Activated T-helper 1 cell treated with anti-CD3 and anti-CD28 coated beads, Interleukin-2, amount 50 U/mL, for 16 hours (primary cell): ENCODE results near the gene SLC29A4.
"Not testable (repeated sequence)": the region's sequence is repeated elsewhere in the genome, so short reads cannot be mapped to it uniquely, and the experiment has no call there.

ENCODE experiments used
- DNase-seq, 2 donors: peaks; one replicate each; pipeline ENCODE4 v3.0.0-alpha.2; 2020; ENCODE audit warnings: low read depth in 1 of 2, low spot score in 1 of 2

SLC29A4 gene

DNA sequence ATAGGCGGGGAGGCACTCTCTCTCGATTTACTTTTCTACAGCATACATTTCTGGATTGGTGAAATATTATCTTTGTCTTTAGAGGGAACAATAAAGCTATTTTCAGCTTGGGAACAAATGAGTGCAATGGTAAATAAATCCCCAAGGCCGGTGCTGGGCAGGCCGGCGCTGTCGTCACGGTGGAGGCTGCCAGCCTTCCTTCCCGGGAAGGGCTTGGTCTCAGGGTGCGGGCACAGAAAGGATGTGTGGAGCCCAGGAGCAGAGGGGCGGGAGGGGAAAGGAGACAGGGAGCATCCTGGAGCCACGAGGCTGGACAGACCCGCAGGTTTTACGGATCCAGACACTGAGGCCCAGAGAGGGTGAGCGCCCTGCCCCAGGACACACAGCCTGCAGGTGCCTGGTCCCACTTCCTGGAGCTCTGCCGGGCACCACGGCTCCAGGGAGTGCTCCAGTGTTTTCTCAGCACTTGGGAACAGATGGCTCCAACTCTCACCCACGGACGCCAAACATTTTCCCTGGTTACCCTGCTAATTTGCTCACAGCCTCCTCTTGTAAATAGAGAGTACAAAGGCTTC is 8.8 kb upstream of the SLC29A4 start:
- not testable (repeated sequence) for DNase-seq

- no peak for DNase-seq
Observed at GRCh38 chr7:5274441-5274840, 8.3 kb upstream of the SLC29A4 start.

- not testable (repeated sequence) for DNase-seq
Observed at GRCh38 chr7:5274985-5275431, 7.7 kb upstream of the SLC29A4 start.

GRCh38 chr7:5275510-5275909 is 7.2 kb upstream of the SLC29A4 start:
- DNase-seq: not testable (repeated sequence)

DNA sequence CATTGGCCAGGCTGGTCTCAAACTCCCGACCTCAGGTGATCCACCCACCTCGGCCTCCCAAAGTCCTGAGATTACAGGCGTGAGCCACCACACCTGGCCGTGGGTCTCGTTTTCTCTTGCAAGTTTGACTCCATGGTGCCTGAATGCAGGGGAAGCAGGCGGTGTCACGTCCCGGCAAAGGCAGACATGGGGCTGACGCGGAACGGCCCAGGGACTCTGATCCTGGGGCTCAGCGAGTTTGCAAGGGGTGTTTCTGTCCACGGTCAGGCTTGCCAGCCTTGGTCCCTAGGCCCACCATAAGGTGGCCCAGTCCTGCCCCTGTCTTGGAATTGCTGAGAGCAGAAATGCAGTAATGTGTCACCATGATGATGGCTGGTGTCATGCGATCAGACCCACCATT is 6.6 kb upstream of the SLC29A4 start:
- not testable (repeated sequence) for DNase-seq

DNA sequence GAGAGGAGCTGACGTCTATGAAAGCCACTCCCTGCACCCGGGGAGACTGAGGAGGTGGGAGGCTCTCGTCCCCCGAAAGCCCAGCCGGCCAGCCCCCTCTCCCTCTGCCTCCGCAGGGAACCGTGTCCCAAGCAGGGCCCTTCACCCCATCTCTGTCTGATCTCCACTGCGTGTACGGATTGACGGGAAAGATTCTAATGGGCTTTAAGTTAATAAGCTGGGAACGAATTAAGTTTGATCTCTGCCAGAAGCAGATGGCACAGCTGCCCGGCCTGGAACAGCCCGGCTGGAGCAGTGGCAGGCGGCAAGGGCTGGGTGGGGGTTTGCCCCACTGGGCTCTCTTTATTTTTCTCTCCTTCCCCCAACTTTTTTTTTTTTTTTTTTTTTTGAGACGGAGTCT is 6.1 kb upstream of the SLC29A4 start:
- no peak for DNase-seq

GRCh38 chr7:5278766-5279165 is 4.0 kb upstream of the SLC29A4 start:
- no peak for DNase-seq

DNA sequence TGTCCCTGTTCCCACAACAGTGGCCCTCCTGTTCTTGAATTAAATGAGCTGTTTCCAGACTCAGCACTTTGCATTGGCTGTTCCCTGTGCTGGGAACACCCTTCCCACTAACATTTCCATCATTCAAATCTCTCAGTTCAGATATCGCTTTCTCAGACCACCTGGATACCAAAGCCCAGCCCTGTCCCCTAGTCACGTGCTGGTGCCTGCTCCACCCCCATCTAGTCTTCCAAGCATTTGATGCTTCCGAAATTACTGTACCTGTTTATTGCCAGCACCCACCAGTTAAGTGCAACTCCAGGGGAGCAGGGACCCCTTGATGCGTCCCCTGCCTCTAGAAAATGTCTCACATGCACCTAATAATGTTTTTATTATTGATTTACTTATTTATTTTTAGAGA is 3.0 kb upstream of the SLC29A4 start:
- no peak for DNase-seq

- not testable (repeated sequence) for DNase-seq
Observed at GRCh38 chr7:5281598-5282500, 894 bp upstream of the SLC29A4 start.

DNA sequence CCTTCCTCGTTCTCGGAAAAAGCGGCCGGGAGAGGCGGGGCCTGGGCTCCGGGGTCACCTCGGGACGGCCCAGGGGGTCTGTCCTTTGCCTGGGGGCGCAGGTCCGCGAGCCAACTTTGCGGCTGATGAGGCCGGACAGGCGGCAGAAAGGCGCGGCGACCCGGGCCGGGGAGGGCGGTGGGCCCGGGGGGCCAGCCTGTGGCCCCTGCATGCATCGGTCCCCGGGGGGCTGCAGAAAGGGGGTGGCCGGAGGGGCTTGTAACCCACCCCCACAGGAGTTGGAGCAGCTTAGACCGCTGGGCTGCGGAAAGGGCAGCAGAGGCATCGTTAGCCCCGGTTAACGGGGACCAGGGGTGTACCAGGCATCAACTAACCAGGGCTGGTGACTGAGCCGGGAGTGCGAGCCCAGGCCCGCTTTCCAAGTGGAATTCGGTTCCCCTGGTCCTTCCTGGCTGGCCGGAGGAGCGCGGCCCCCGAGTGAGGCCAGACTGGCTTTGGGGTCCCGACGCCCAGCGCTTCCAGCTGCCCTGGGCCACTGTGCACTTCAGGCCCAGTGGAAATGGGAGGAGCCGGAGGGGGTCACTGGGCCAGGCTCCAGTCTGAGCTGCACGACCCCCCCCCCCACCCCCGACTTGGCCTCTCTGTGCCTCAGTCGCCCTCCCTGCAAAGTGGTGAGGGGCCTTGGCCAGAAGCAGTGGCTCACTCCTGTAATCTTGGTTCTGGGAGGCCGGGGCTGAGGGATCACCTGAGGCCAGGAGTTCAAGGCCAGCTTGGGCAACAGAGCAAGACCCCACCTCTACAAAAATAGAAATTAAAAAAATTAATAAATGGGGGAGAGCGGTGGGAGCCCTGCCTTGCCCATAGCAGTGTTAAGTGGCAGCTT is 919 bp downstream of the SLC29A4 start:
- no peak for DNase-seq

GRCh38 chr7:5284304-5285281 is 1.9 kb downstream of the SLC29A4 start:
- no peak for DNase-seq

DNA sequence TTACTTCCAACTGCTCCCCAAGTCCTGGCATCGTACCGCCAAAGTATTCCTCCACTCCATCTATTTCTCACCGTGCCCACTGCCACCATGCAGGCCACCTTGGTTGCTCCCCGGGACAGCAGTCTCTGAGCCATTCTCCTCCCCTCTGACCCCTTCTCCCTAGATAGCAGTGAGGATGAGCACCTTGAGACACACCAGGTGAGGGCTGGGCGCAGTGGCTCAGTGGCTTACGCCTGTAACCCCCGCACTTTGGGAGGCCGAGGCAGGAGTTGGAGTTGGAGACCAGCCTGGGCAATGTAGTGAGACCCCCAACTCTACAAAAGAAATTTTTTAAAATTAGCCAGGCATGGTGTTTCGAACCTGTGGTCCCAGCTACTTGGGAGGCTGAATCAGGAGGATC is 4.2 kb downstream of the SLC29A4 start:
- no peak for DNase-seq

GRCh38 chr7:5287373-5287772 is 4.6 kb downstream of the SLC29A4 start:
- not testable (repeated sequence) for DNase-seq

DNA sequence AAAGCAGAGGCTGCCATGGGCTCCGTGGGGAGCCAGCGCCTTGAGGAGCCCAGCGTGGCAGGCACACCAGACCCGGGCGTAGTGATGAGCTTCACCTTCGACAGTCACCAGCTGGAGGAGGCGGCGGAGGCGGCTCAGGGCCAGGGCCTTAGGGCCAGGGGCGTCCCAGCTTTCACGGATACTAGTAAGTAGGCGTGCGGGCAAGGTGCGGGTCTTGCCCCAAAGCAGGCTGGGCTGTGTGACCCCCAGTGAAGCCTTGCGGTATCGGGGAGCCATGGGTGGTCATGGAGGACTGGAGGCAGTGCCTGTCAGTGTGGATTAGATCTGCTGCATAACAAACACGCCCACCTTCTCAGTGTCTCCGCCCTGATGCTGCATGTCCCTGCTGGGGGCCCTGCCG is 5.1 kb downstream of the SLC29A4 start:
- DNase-seq: no peak

DNA sequence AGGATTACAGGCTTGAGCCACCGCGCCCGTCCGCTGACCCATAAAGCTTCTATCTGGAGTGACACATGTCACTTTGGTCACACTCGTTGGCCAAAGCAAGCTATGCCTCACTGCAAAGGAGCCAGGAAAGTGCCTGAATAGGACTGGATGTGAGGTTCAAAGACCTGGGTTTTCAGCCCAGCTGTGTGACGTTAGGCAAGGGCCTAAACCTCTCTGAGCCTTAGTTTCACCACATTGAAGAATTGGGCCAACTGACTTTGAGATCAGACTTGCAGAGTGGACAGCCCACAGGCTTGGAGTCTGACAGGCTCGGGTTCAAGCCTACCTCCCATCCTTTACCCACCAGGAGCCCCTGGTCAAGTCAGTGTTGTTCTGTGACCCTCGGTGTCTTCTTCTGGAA is 5.8 kb downstream of the SLC29A4 start:
- DNase-seq: not testable (repeated sequence)

DNA sequence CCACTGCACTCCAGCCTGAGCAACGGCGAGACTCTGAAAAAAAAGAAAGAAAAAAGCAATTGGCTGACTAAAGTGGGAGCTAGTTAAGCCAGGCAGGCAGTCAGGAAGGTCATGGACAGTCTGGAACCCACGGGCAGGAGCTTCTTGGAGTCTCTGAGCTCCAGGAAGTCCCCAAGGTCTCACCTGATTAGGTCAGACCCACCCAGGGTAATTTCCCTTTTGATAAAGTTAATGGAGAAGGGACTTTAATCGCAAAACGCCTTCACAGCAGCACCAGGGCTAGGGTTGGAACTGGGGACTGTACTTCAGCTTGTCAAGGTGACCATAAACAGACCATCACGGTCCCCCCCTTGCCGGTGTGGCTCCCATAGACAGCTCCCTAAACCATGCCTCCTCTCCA is 6.6 kb downstream of the SLC29A4 start:
- no peak for DNase-seq

DNA sequence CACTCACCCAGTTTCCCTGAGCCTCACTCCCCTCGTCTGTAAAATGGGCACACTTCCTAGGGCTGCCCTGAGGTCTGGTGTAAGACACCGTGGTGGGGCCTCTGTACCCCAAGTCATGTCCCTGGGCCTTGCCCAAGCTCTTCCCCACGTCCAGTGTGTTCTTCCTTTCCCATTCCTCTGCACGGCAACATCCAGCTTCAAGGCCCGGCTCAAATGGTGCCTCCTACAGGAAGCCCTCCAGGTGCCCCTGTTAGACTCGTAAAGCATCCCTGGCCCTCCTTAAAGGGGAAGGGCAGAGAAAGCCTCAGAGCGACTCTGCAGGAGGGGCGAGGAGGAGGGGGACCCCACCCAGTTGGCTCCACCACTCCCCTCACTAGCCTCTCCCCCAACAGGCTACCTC is 8.6 kb downstream of the SLC29A4 start:
- DNase-seq: no peak

DNA sequence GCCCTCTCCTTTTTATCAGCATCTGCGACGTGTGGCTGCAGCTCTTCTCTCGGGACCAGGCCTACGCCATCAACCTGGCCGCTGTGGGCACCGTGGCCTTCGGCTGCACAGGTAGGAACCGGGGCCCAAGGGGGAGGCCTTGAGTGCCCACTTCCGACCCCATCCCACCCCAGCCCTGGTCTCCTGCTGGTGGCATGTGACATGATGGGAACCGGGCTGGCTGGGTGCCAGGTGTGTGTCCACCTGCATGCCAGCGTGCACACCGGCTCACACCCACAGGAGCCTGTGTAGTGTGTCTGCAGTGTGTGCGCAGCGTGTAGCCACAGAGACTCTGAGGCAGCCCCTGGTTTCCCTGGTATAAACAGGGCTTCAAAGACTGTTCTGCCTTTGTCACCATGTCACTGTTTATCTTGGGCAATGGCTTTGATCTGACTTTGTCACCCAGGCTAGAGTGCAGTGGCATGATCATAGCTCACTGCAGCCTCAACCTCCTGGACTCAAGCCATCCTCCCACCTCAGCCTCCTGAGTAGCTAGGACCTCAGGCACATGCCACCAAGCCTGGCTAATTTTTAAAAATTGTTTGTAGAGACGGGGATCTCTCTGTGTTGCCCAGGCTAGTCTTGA is 9.1 kb downstream of the SLC29A4 start:
- DNase-seq: not testable (repeated sequence)

DNA sequence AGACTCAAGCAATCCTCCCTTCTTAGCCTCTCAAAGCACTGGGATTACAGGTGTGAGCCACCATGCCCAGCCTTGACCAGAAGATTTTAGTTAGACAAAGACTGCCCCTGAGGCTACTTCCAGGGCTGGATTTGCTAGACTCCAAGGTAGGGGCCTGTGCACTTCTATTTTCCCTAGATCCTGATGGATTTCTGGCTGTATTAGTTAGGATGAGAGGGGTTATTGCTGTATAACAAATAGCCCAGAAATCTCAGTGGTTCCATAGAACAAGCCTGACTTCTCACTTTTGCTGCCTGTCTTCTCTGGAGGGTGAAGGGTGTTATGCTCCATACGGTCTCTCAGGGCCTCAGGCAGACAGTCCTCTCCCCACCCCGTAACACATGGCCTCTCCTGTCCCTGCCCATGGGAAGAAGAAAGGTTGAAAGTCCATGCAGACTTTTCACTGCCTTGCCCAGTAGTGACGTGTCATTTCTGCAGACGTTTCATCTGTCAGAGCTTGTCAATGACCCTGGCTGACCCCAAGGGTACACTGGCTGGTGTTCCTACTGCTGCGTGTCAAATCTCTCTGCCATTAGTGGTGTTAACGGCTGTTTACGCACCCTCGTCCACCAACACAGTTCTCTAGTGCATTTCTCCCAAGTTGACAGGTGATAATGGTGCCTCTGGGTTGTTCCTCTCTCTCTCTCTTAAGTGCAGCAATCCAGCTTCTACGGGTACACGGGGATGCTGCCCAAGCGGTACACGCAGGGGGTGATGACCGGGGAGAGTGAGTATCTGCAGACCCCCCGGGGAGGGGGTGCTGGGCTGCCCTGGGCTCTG is 11.6 kb downstream of the SLC29A4 start:
- no peak for DNase-seq
